Measurements from ENCODE around the gene PCBD1. TPM values are rescaled to one million over a fixed set of nuclear protein-coding genes. Genes with fewer than 3 reads are reported as not detected.

Gene PCBD1
- total RNA-seq, 1 experiment from 2014 or later: 164 TPM

DNA sequence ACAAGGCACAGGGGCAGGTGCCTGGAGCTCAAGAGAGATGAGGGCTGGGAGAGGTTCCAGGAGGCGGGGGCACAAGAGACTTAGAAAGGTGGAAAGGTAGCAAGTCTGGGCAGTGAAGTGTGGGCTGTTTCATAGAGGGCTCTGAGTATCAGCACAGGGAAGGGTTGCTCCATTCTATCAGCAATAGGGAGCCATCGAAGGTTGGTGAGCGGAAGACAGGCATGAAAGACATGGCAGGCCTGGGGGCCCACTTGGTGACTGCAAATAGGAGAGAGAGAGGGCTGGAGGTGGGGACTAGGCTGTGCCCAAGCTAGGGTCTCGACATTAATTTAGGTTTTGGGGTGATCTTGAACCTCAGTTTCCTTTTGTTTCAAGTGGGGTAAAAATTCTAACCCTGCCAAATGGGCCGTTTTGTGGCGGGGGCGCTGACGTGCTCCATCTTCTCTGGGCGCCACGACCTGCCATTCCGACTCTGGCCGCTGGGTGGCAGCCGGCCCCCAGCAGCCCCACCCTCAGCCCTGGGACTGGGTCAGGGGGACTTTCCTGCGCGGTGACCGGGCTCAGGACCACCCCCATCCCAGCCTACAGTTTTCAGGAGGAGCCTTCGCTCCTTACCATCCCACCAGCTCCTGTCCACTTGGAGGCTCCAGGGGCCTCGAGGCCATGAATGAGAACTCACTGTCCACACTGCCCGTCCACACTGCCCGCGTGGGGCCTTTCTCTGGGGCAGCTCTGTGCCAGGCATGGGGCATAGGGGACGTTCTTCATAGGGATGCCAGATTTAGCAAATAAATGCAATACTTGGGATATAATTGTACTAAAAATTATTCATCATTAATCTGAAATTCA, 37.2 kb upstream of the PCBD1 start:
- H3K27ac ChIP-seq: no peak overlapping the region
- intact Hi-C loops (cut with micrococcal nuclease; ENCODE audit: unreplicated experiment): loop anchor here (1.0 kb wide), 2 partner anchors 284 to 361 kb away; no protein-coding TSS in a partner anchor
- no peaks in the 10 kb centered on the region for H4K20me1 ChIP-seq (ENCODE audit: insufficient read depth)
- no peak overlapping the region for H2AFZ ChIP-seq
- H3K27me3 ChIP-seq (ENCODE audit: insufficient read depth, low read depth): no peaks in the 10 kb centered on the region
- BruUV-seq (replicated peaks): no TSS peak
- no peaks in the 10 kb centered on the region for H3K9me2 ChIP-seq (ENCODE audit: insufficient read depth)
- TF ChIP-seq, protein P1, sequence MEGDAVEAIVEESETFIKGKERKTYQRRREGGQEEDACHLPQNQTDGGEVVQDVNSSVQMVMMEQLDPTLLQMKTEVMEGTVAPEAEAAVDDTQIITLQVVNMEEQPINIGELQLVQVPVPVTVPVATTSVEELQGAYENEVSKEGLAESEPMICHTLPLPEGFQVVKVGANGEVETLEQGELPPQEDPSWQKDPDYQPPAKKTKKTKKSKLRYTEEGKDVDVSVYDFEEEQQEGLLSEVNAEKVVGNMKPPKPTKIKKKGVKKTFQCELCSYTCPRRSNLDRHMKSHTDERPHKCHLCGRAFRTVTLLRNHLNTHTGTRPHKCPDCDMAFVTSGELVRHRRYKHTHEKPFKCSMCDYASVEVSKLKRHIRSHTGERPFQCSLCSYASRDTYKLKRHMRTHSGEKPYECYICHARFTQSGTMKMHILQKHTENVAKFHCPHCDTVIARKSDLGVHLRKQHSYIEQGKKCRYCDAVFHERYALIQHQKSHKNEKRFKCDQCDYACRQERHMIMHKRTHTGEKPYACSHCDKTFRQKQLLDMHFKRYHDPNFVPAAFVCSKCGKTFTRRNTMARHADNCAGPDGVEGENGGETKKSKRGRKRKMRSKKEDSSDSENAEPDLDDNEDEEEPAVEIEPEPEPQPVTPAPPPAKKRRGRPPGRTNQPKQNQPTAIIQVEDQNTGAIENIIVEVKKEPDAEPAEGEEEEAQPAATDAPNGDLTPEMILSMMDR (conservative IDR thresholded peaks at IDR 0.05): peak; percentile 98
- no peak for TF ChIP-seq EZH2 (IDR thresholded peaks at IDR 0.05; ENCODE audit: low read depth)
- H3K4me1 ChIP-seq (replicated peaks; ENCODE audit: insufficient read depth): peaks cover 23% of the 10 kb centered on the region
- DNase-seq: peak in 1 of 2 experiments; percentile 53
- H3K79me2 ChIP-seq (ENCODE audit: low read depth): no peaks in the 10 kb centered on the region
- peaks cover 12% of the 10 kb centered on the region; the same call in 1 of the 2 replicates for H3F3A ChIP-seq (ENCODE audit: insufficient read depth, low read depth)
- no peaks in the 10 kb centered on the region for H3K36me3 ChIP-seq (ENCODE audit: low read depth)
- ChIA-PET POLR2A (ENCODE audit: unreplicated experiment) (no interaction called here), CTCF (interaction anchor here (0.9 to 1.8 kb wide), 3 partner anchors 168 to 359 kb away, joined by 3 to 4 read pairs (median 3); no protein-coding TSS in a partner anchor)
- H3K9me3 ChIP-seq (ENCODE audit: insufficient read depth, low read depth): no peaks in the 10 kb centered on the region
- no peak overlapping the region for H3K4me2 ChIP-seq
- H3K4me3 ChIP-seq: no peak overlapping the region

DNA sequence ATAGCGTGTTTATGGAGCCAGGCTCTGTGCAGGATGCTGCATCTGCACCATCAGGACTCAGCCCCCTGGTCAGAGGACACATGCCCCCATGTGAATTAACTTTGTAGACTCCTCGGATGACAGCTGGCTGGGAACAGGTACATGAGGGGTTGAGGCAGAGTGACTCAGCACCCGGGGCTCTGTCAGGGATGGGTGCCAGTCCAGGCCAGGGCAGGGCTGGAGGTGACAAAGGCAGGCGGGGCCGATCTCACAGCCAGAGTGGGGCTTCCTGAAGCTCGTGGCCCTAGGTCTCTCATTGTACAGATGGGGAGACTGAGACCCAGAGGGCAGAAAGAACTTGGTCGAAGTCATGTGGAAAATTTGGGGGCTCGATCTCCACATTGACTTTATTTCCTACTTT, 35.3 kb upstream of the PCBD1 start:
- POLR2A ChIA-PET (ENCODE audit: unreplicated experiment): no interaction called here
- CTCF ChIA-PET: interaction anchor here (0.7 to 1.8 kb wide), 3 partner anchors 263 to 361 kb away, joined by 3 to 4 read pairs (median 3); no protein-coding TSS in a partner anchor
- Histone ChIP-seq H2AFZ (no peak overlapping the region), H4K20me1 (ENCODE audit: insufficient read depth) (no peaks in the 10 kb centered on the region), H3K4me3 (no peak overlapping the region), H3K79me2 (ENCODE audit: low read depth) (no peaks in the 10 kb centered on the region), H3K9me3 (ENCODE audit: insufficient read depth, low read depth) (no peaks in the 10 kb centered on the region), H3K9me2 (ENCODE audit: insufficient read depth) (no peaks in the 10 kb centered on the region), H3K27me3 (ENCODE audit: insufficient read depth, low read depth) (no peaks in the 10 kb centered on the region), H3K4me1 (replicated peaks; ENCODE audit: insufficient read depth) (peaks cover 27% of the 10 kb centered on the region), H3K4me2 (no peak overlapping the region), H3K36me3 (ENCODE audit: low read depth) (no peaks in the 10 kb centered on the region), H3F3A (ENCODE audit: insufficient read depth, low read depth) (peaks cover 8% of the 10 kb centered on the region; the same call in 1 of the 2 replicates), H3K27ac (no peak overlapping the region)
- TF ChIP-seq, protein P1 (conservative IDR thresholded peaks at IDR 0.05): no peak
- TF ChIP-seq EZH2 (IDR thresholded peaks at IDR 0.05; ENCODE audit: low read depth): no peak
- peak in 1 of 2 experiments; percentile 54 for DNase-seq
- intact Hi-C loops (cut with micrococcal nuclease; ENCODE audit: unreplicated experiment): loop anchor here (5.0 kb wide), 1 partner anchor 349 kb away; no protein-coding TSS in a partner anchor
- no TSS peak for BruUV-seq (replicated peaks)

DNA sequence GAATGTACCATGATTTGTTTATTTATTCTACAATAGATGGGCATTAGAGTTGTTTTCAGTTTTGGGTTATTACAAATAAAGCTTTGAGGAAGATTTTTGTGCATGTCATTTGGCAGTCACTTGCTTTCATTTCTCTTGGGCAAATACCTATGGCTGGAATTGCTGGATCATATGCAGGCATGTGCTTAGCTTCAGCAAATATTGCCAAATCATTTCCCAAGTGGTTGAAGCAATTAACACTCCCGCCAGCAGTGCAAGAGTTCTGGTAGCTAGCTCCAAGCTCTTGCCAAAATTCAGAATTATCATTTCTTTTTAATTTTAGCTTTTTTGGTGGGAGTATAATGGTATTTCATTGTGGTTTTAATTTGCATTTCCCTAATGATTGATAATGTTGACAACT, 32.9 kb upstream of the PCBD1 start:
- H3K79me2 ChIP-seq (ENCODE audit: low read depth): no peaks in the 10 kb centered on the region
- H3K4me1 ChIP-seq (replicated peaks; ENCODE audit: insufficient read depth): peaks cover 27% of the 10 kb centered on the region
- DNase-seq: no peak
- no peaks in the 10 kb centered on the region for H3K36me3 ChIP-seq (ENCODE audit: low read depth)
- intact Hi-C loops (cut with micrococcal nuclease; ENCODE audit: unreplicated experiment): loop anchor here (5.0 kb wide), 1 partner anchor 351 kb away; no protein-coding TSS in a partner anchor
- H3K9me3 ChIP-seq (ENCODE audit: insufficient read depth, low read depth): no peaks in the 10 kb centered on the region
- no peak overlapping the region for H2AFZ ChIP-seq
- no TSS peak for BruUV-seq (replicated peaks)
- H4K20me1 ChIP-seq (ENCODE audit: insufficient read depth): no peaks in the 10 kb centered on the region
- no peaks in the 10 kb centered on the region for H3K9me2 ChIP-seq (ENCODE audit: insufficient read depth)
- H3K4me2 ChIP-seq: no peak overlapping the region
- peaks cover 8% of the 10 kb centered on the region; the same call in 1 of the 2 replicates for H3F3A ChIP-seq (ENCODE audit: insufficient read depth, low read depth)
- H3K27ac ChIP-seq: no peak overlapping the region
- CTCF ChIA-PET: interaction anchor here (0.7 to 1.6 kb wide), 3 partner anchors 288 to 391 kb away, joined by 3 to 12 read pairs (median 9); no protein-coding TSS in a partner anchor
- no peak overlapping the region for H3K4me3 ChIP-seq
- POLR2A ChIA-PET (ENCODE audit: unreplicated experiment): no interaction called here
- peaks cover 20% of the 10 kb centered on the region for H3K27me3 ChIP-seq (ENCODE audit: insufficient read depth, low read depth)
- TF ChIP-seq, protein P1 (conservative IDR thresholded peaks at IDR 0.05): no peak
- no peak for TF ChIP-seq EZH2 (IDR thresholded peaks at IDR 0.05; ENCODE audit: low read depth)
